ENCODE data around the gene ZNF524. TPM values are rescaled to one million over a fixed set of nuclear protein-coding genes. Genes with fewer than 3 reads are reported as not detected.
A peak's percentile ranks its signal among the peaks of the same experiment; 100 is the strongest.

ZNF524 gene
- total and polyA plus RNA-seq, 9 of the 15 experiments (the other 6 are each of a cell fraction or from before 2014, with no cell fraction given), result 0.08 to 15.6 (median 2.9) TPM

DNA sequence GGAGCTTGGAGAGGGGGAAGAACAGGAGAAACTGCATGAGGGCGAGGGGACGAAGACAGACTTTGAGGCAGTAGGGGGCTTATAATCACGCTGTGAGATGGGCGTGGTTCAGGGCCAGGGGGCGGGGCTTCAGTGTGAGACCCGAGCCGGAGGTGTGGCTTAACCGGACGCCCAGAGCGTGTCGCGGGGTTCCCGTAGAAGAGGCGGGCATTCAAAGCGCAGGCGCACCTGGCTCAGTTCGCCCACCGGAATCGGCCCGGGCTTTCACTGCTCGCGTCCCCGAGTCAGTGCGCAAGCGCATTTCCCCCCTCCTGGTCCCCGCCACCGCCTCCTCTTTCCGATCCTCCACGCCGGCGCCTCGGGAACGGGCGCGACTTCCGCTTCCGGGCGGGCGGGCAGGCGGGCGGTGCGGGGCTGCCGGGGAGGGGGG is 5.1 kb downstream of the ZNF524 start (continued):
- TF ChIP-seq, protein P1, sequence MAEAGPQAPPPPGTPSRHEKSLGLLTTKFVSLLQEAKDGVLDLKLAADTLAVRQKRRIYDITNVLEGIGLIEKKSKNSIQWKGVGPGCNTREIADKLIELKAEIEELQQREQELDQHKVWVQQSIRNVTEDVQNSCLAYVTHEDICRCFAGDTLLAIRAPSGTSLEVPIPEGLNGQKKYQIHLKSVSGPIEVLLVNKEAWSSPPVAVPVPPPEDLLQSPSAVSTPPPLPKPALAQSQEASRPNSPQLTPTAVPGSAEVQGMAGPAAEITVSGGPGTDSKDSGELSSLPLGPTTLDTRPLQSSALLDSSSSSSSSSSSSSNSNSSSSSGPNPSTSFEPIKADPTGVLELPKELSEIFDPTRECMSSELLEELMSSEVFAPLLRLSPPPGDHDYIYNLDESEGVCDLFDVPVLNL (CRISPR knock-in tag; IDR thresholded peaks at IDR 0.05; ENCODE audit: low read depth), result no peak
- TF ChIP-seq MIER1 (IDR thresholded peaks at IDR 0.05; ENCODE audit: low read depth), result no peak
- peak; percentile 58 for TF ChIP-seq HNRNPLL (IDR thresholded peaks at IDR 0.05; ENCODE audit: low read depth, low read length, poor library complexity, severe bottlenecking)
- TF ChIP-seq ZNF589 (CRISPR knock-in tag; IDR thresholded peaks at IDR 0.05; ENCODE audit: low read depth), result no peak
- no peak for TF ChIP-seq SRSF7 (optimal IDR thresholded peaks at IDR 0.05; ENCODE audit: low read depth, low read length)
- peak; percentile 72 for TF ChIP-seq CREM (IDR thresholded peaks at IDR 0.05; ENCODE audit: low read depth)
- TF ChIP-seq EP400 (IDR thresholded peaks at IDR 0.05), result no peak; the same call in 1 of the 2 replicates
- TF ChIP-seq, protein P2, sequence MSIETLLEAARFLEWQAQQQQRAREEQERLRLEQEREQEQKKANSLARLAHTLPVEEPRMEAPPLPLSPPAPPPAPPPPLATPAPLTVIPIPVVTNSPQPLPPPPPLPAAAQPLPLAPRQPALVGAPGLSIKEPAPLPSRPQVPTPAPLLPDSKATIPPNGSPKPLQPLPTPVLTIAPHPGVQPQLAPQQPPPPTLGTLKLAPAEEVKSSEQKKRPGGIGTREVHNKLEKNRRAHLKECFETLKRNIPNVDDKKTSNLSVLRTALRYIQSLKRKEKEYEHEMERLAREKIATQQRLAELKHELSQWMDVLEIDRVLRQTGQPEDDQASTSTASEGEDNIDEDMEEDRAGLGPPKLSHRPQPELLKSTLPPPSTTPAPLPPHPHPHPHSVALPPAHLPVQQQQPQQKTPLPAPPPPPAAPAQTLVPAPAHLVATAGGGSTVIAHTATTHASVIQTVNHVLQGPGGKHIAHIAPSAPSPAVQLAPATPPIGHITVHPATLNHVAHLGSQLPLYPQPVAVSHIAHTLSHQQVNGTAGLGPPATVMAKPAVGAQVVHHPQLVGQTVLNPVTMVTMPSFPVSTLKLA (conservative IDR thresholded peaks at IDR 0.05), result peak; percentile 47 to 52; a peak in 3 of 4 replicates
- no peak for TF ChIP-seq ARHGAP35 (IDR thresholded peaks at IDR 0.05; ENCODE audit: partially characterized antibody)
- TF ChIP-seq, protein P3, sequence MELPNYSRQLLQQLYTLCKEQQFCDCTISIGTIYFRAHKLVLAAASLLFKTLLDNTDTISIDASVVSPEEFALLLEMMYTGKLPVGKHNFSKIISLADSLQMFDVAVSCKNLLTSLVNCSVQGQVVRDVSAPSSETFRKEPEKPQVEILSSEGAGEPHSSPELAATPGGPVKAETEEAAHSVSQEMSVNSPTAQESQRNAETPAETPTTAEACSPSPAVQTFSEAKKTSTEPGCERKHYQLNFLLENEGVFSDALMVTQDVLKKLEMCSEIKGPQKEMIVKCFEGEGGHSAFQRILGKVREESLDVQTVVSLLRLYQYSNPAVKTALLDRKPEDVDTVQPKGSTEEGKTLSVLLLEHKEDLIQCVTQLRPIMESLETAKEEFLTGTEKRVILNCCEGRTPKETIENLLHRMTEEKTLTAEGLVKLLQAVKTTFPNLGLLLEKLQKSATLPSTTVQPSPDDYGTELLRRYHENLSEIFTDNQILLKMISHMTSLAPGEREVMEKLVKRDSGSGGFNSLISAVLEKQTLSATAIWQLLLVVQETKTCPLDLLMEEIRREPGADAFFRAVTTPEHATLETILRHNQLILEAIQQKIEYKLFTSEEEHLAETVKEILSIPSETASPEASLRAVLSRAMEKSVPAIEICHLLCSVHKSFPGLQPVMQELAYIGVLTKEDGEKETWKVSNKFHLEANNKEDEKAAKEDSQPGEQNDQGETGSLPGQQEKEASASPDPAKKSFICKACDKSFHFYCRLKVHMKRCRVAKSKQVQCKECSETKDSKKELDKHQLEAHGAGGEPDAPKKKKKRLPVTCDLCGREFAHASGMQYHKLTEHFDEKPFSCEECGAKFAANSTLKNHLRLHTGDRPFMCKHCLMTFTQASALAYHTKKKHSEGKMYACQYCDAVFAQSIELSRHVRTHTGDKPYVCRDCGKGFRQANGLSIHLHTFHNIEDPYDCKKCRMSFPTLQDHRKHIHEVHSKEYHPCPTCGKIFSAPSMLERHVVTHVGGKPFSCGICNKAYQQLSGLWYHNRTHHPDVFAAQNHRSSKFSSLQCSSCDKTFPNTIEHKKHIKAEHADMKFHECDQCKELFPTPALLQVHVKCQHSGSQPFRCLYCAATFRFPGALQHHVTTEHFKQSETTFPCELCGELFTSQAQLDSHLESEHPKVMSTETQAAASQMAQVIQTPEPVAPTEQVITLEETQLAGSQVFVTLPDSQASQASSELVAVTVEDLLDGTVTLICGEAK (IDR thresholded peaks at IDR 0.05), result peak; percentile 89
- TF ChIP-seq, protein P3 (CRISPR knock-in tag; IDR thresholded peaks at IDR 0.05), result no peak
